8988T (cell line): ENCODE data around the gene PCP4.
"Not testable (repeated sequence)": the region's sequence is repeated elsewhere in the genome, so short reads cannot be mapped to it uniquely, and the experiment has no call there.

Experiments
- DNase-seq: peaks from one replicate; pipeline ENCODE4 v3.0.0; 2011

PCP4 gene

GRCh38 chr21:39869141-39869818 is 2.0 kb downstream of the PCP4 start:
- no peak for DNase-seq

GRCh38 chr21:39873687-39874086 is 6.4 kb downstream of the PCP4 start:
- DNase-seq: no peak

GRCh38 chr21:39874206-39874605 is 7.0 kb downstream of the PCP4 start:
- DNase-seq: no peak

- DNase-seq: no peak
Observed at GRCh38 chr21:39874759-39875158, 7.5 kb downstream of the PCP4 start.

GRCh38 chr21:39881661-39882060 is 14.4 kb downstream of the PCP4 start:
- DNase-seq: no peak

GRCh38 chr21:39882151-39882838 is 15.1 kb downstream of the PCP4 start:
- DNase-seq: no peak

- no peak for DNase-seq
Observed at GRCh38 chr21:39882839-39883195, 15.6 kb downstream of the PCP4 start.

- no peak for DNase-seq
Observed at GRCh38 chr21:39885119-39885848, 18.0 kb downstream of the PCP4 start.

- DNase-seq: no peak
Observed at GRCh38 chr21:39888848-39889247, 21.6 kb downstream of the PCP4 start.

- DNase-seq: no peak
Observed at GRCh38 chr21:39891111-39891510, 23.9 kb downstream of the PCP4 start.

GRCh38 chr21:39891863-39892262 is 24.6 kb downstream of the PCP4 start:
- not testable (repeated sequence) for DNase-seq

GRCh38 chr21:39900491-39900890 is 33.3 kb downstream of the PCP4 start:
- no peak for DNase-seq

GRCh38 chr21:39900911-39901310 is 33.7 kb downstream of the PCP4 start:
- DNase-seq: no peak

- DNase-seq: no peak
Observed at GRCh38 chr21:39902986-39903385, 35.7 kb downstream of the PCP4 start.

- no peak for DNase-seq
Observed at GRCh38 chr21:39904457-39904856, 37.2 kb downstream of the PCP4 start.

- DNase-seq: no peak
Observed at GRCh38 chr21:39908265-39908923, 41.2 kb downstream of the PCP4 start.

- DNase-seq: no peak
Observed at GRCh38 chr21:39911286-39912199, 44.3 kb downstream of the PCP4 start.

- no peak for DNase-seq
Observed at GRCh38 chr21:39913706-39914305, 46.6 kb downstream of the PCP4 start.

GRCh38 chr21:39915881-39916280 is 48.6 kb downstream of the PCP4 start:
- DNase-seq: no peak

GRCh38 chr21:39918558-39918957 is 51.3 kb downstream of the PCP4 start:
- DNase-seq: no peak

GRCh38 chr21:39923476-39923875 is 56.2 kb downstream of the PCP4 start:
- no peak for DNase-seq
